BLaER1 (cell line): Measurements from ENCODE around the gene CTU1.

Source experiments
- H3K27ac ChIP-seq: shearing (Covaris generic); formaldehyde crosslinking; 2 replicates; pipeline ENCODE4 v1.8.1; 2022
- H3K27me3 ChIP-seq: shearing (Covaris generic); formaldehyde crosslinking; 2 replicates; pipeline ENCODE4 v1.8.1; 2022
- H3K36me3 ChIP-seq: shearing (Covaris generic); formaldehyde crosslinking; 2 replicates; pipeline ENCODE4 v1.8.1; 2022
- H3K4me1 ChIP-seq: shearing (Covaris generic); formaldehyde crosslinking; 2 replicates; pipeline ENCODE4 v1.8.1; 2022
- H3K4me2 ChIP-seq: shearing (Covaris generic); formaldehyde crosslinking; 2 replicates; pipeline ENCODE4 v1.8.1; 2022
- H3K4me3 ChIP-seq: shearing (Covaris generic); formaldehyde crosslinking; 2 replicates; pipeline ENCODE4 v1.8.1; 2022
- H3K9ac ChIP-seq: shearing (Covaris generic); formaldehyde crosslinking; 2 replicates; pipeline ENCODE4 v1.8.1; 2022
- H3K9me3 ChIP-seq: shearing (Covaris generic); formaldehyde crosslinking; 2 replicates; pipeline ENCODE4 v1.8.1; 2022
- H4K20me1 ChIP-seq: shearing (Covaris generic); formaldehyde crosslinking; 2 replicates; pipeline ENCODE4 v1.8.1; 2022
- Cebpa-rat ChIP-seq: shearing (Covaris generic); IDR thresholded peaks from 2 replicates; pipeline ENCODE4 v1.8.1; 2022

The CTU1 gene

GRCh38 chr19:51123381-51123800 lies 15.2 kb upstream of the CTU1 start:
- Histone ChIP-seq H4K20me1 (no peaks in the 10 kb centered on the region), H3K36me3 (no peaks in the 10 kb centered on the region), H3K4me2 (peak overlapping the region; percentile 96), H3K27ac (peak overlapping the region; percentile 69), H3K27me3 (no peaks in the 10 kb centered on the region), H3K9ac (0 out of 2 replicates have a peak overlapping the region, but pooled peaks have one; percentile 37), H3K4me3 (no peak overlapping the region), H3K4me1 (peaks cover 82% of the 10 kb centered on the region), H3K9me3 (no peaks in the 10 kb centered on the region)
- no peak for TF ChIP-seq Cebpa-rat

GRCh38 chr19:51122112-51122981 lies 14.1 kb upstream of the CTU1 start:
- Histone ChIP-seq H4K20me1 (no peaks in the 10 kb centered on the region), H3K4me2 (peak overlapping the region; percentile 96), H3K27ac (peak overlapping the region; percentile 69; the same call in 1 of the 2 replicates), H3K27me3 (no peaks in the 10 kb centered on the region), H3K36me3 (no peaks in the 10 kb centered on the region), H3K4me3 (no peak overlapping the region), H3K4me1 (peaks cover 72% of the 10 kb centered on the region), H3K9ac (no peak overlapping the region), H3K9me3 (no peaks in the 10 kb centered on the region)
- TF ChIP-seq Cebpa-rat = no peak

GRCh38 chr19:51121257-51121656 lies 13.0 kb upstream of the CTU1 start:
- no peak overlapping the region for H3K4me3 ChIP-seq
- H3K27ac ChIP-seq = 0 out of 2 replicates have a peak overlapping the region, but pooled peaks have one; percentile 1
- TF ChIP-seq Cebpa-rat = no peak
- no peaks in the 10 kb centered on the region for H3K36me3 ChIP-seq
- H3K9me3 ChIP-seq = no peaks in the 10 kb centered on the region
- no peaks in the 10 kb centered on the region for H3K27me3 ChIP-seq
- H3K9ac ChIP-seq = no peak overlapping the region
- H3K4me2 ChIP-seq = peak overlapping the region; percentile 64
- peaks cover 61% of the 10 kb centered on the region for H3K4me1 ChIP-seq
- H4K20me1 ChIP-seq = no peaks in the 10 kb centered on the region

GRCh38 chr19:51120160-51120559 lies 12.0 kb upstream of the CTU1 start:
- no peak overlapping the region for H3K9ac ChIP-seq
- no peaks in the 10 kb centered on the region for H3K36me3 ChIP-seq
- H3K9me3 ChIP-seq = no peaks in the 10 kb centered on the region
- no peak overlapping the region for H3K4me2 ChIP-seq
- H3K4me3 ChIP-seq = no peak overlapping the region
- peaks cover 50% of the 10 kb centered on the region for H3K4me1 ChIP-seq
- no peak overlapping the region for H3K27ac ChIP-seq
- H4K20me1 ChIP-seq = no peaks in the 10 kb centered on the region
- H3K27me3 ChIP-seq = no peaks in the 10 kb centered on the region
- TF ChIP-seq Cebpa-rat = no peak

- Histone ChIP-seq H3K27ac (no peak overlapping the region), H4K20me1 (no peaks in the 10 kb centered on the region), H3K4me2 (no peak overlapping the region), H3K4me3 (no peak overlapping the region), H3K36me3 (no peaks in the 10 kb centered on the region), H3K4me1 (peaks cover 45% of the 10 kb centered on the region), H3K9ac (0 out of 2 replicates have a peak overlapping the region, but pooled peaks have one; percentile 34), H3K9me3 (no peaks in the 10 kb centered on the region), H3K27me3 (no peaks in the 10 kb centered on the region)
- TF ChIP-seq Cebpa-rat = no peak
These were observed 11.4 kb upstream of the CTU1 start for GRCh38 chr19:51119611-51120010.

GRCh38 chr19:51119101-51119500 lies 10.9 kb upstream of the CTU1 start:
- Histone ChIP-seq H4K20me1 (no peaks in the 10 kb centered on the region), H3K4me2 (no peak overlapping the region), H3K27me3 (no peaks in the 10 kb centered on the region), H3K9ac (no peak overlapping the region), H3K9me3 (no peaks in the 10 kb centered on the region), H3K4me1 (peaks cover 40% of the 10 kb centered on the region), H3K4me3 (no peak overlapping the region), H3K27ac (no peak overlapping the region), H3K36me3 (no peaks in the 10 kb centered on the region)
- no peak for TF ChIP-seq Cebpa-rat

- peaks cover 24% of the 10 kb centered on the region for H3K4me1 ChIP-seq
- H3K4me2 ChIP-seq = no peak overlapping the region
- H3K36me3 ChIP-seq = no peaks in the 10 kb centered on the region
- no peak overlapping the region for H3K27ac ChIP-seq
- no peak overlapping the region for H3K9ac ChIP-seq
- no peaks in the 10 kb centered on the region for H3K27me3 ChIP-seq
- TF ChIP-seq Cebpa-rat = no peak
- H3K4me3 ChIP-seq = no peak overlapping the region
- no peaks in the 10 kb centered on the region for H3K9me3 ChIP-seq
- no peaks in the 10 kb centered on the region for H4K20me1 ChIP-seq
These were observed 8.6 kb upstream of the CTU1 start for GRCh38 chr19:51116736-51117286.

GRCh38 chr19:51114087-51114729 lies 6.0 kb upstream of the CTU1 start:
- Histone ChIP-seq H3K27ac (no peak overlapping the region), H3K36me3 (no peaks in the 10 kb centered on the region), H3K4me3 (no peak overlapping the region), H3K4me1 (peaks cover 9% of the 10 kb centered on the region), H3K9ac (no peak overlapping the region), H3K9me3 (no peaks in the 10 kb centered on the region), H4K20me1 (no peaks in the 10 kb centered on the region), H3K27me3 (no peaks in the 10 kb centered on the region), H3K4me2 (no peak overlapping the region)
- no peak for TF ChIP-seq Cebpa-rat

- peaks cover 26% of the 10 kb centered on the region for H3K4me1 ChIP-seq
- no peak overlapping the region for H3K9ac ChIP-seq
- no peak for TF ChIP-seq Cebpa-rat
- no peaks in the 10 kb centered on the region for H4K20me1 ChIP-seq
- H3K36me3 ChIP-seq = no peaks in the 10 kb centered on the region
- H3K4me2 ChIP-seq = no peak overlapping the region
- H3K4me3 ChIP-seq = no peak overlapping the region
- no peaks in the 10 kb centered on the region for H3K27me3 ChIP-seq
- H3K27ac ChIP-seq = no peak overlapping the region
- no peaks in the 10 kb centered on the region for H3K9me3 ChIP-seq
These were observed 3.4 kb upstream of the CTU1 start for GRCh38 chr19:51111606-51112005.

GRCh38 chr19:51110666-51110971 lies 2.4 kb upstream of the CTU1 start:
- no peak for TF ChIP-seq Cebpa-rat
- Histone ChIP-seq H3K4me2 (no peak overlapping the region), H3K27me3 (no peaks in the 10 kb centered on the region), H3K36me3 (peaks cover 6% of the 10 kb centered on the region; the same call in 1 of the 2 replicates), H3K9ac (no peak overlapping the region), H3K4me3 (no peak overlapping the region), H3K9me3 (no peaks in the 10 kb centered on the region), H3K27ac (no peak overlapping the region), H3K4me1 (peaks cover 27% of the 10 kb centered on the region), H4K20me1 (peaks cover 3% of the 10 kb centered on the region; the same call in 1 of the 2 replicates)
